ENCODE data around the gene PTTG1IP.

DNA sequence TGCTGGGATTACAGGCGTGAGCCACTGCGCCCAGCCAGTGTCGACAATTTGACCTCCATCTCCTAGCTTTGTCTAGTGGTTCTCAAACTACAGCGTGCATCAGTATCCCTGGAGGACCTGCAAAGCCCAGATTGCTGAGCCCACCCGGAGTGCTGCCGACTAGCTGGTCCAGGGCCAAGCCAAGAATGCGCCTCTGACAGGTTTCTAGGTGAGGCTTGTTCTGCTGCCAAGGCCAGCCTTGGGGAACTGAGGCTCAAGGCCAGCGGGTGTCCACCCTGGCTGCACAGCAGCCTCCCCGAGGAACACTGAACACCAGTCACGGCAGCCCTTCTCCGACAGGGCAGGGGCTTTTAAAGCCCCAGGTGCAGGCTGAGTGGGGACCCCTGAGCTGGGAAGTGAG, 9.8 kb upstream of the PTTG1IP start:
- no peak for TF ChIP-seq CTCF (IDR thresholded peaks at IDR 0.05)
- no peak for TF ChIP-seq POLR2A (IDR thresholded peaks at IDR 0.05)
